IMR-90 (cell line): ENCODE measurements around the gene GGTLC2. TPM values are rescaled to one million over a fixed set of nuclear protein-coding genes. Genes with fewer than 3 reads are reported as not detected.

Experiments
- ATAC-seq: fragments of 200-7000 bp; cut with Tn5 transposase; 2 replicates; pipeline ENCODE4 v1.9.1; 2020; ENCODE audit warnings: low read depth, mild to moderate bottlenecking, moderate library complexity
- BruUV-seq: library from RNA; stranded (reverse); fragments of 400-500 nt; replicated peaks from 2 replicates; lab custom pipeline; 2021; lab: Mats Ljungman, UMichigan
- CTCF ChIA-PET: fragments of 300-600 bp; formaldehyde crosslinking; extraction: SDS; loops from one replicate; lab custom pipeline; 2021; ENCODE audit warnings: antibody characterized with exemption; lab: Yijun Ruan, JAX
- POLR2A ChIA-PET: fragments of 300-600 bp; sonication (Branson Sonifier 250); formaldehyde crosslinking; loops from one replicate; lab custom pipeline; 2022; ENCODE audit warnings: antibody characterized with exemption; ENCODE audit not compliant: unreplicated experiment; lab: Charles Lee
- DNase-seq: peaks from one replicate; pipeline ENCODE4 v3.0.0; 2013
- H2AFZ ChIP-seq: replicated peaks from 2 replicates; pipeline ENCODE3; 2013; ENCODE audit warnings: low read length, mild to moderate bottlenecking; ENCODE audit not compliant: poor library complexity
- H2AK5ac ChIP-seq: 2 replicates; pipeline ENCODE4 v1.6.1; 2013; ENCODE audit warnings: low read depth, low read length, inconsistent platforms
- H2AK9ac ChIP-seq: replicated peaks from 2 replicates; pipeline ENCODE3; 2013; ENCODE audit warnings: mild to moderate bottlenecking, low read depth, low read length, moderate library complexity; ENCODE audit not compliant: poor library complexity
- H2BK120ac ChIP-seq: 2 replicates; pipeline ENCODE4 v1.6.1; 2013; ENCODE audit warnings: low read depth, low read length, inconsistent platforms
- H2BK15ac ChIP-seq: 3 replicates; pipeline ENCODE4 v1.6.1; 2013; ENCODE audit warnings: low read depth, low read length, inconsistent platforms
- H2BK20ac ChIP-seq: 2 replicates; pipeline ENCODE4 v1.6.1; 2013; ENCODE audit warnings: low read depth, mild to moderate bottlenecking, inconsistent platforms, low read length, moderate library complexity
- H2BK5ac ChIP-seq: 2 replicates; pipeline ENCODE4 v1.6.1; 2013; ENCODE audit warnings: mild to moderate bottlenecking, low read depth, low read length, inconsistent platforms; ENCODE audit not compliant: poor library complexity, severe bottlenecking
- H3K14ac ChIP-seq: replicated peaks from 2 replicates; pipeline ENCODE4 v1.6.1; 2013; ENCODE audit warnings: low read depth, low read length, inconsistent platforms
- H3K18ac ChIP-seq: 2 replicates; pipeline ENCODE4 v1.6.1; 2013; ENCODE audit warnings: low read depth, low read length, control low read depth
- H3K23ac ChIP-seq: 2 replicates; pipeline ENCODE4 v1.6.1; 2013; ENCODE audit warnings: low read depth, low read length, inconsistent platforms
- H3K27ac ChIP-seq: 2 replicates; pipeline ENCODE4 v1.5.1; 2013; ENCODE audit warnings: mild to moderate bottlenecking, control low read depth, low read length; ENCODE audit not compliant: insufficient read depth
- H3K27me3 ChIP-seq: 2 replicates; pipeline ENCODE4 v1.6.1; 2013; ENCODE audit warnings: low read length; ENCODE audit not compliant: control insufficient read depth, insufficient read depth
- H3K36me3 ChIP-seq: 2 replicates; pipeline ENCODE4 v1.6.1; 2013; ENCODE audit warnings: low read length, mixed read lengths; ENCODE audit not compliant: control insufficient read depth, insufficient read depth
- H3K4ac ChIP-seq: 2 replicates; pipeline ENCODE4 v1.6.1; 2013; ENCODE audit warnings: low read depth, low read length, inconsistent platforms
- H3K4me1 ChIP-seq: 2 replicates; pipeline ENCODE4 v1.6.1; 2013; ENCODE audit warnings: low read length, mixed read lengths; ENCODE audit not compliant: control insufficient read depth, insufficient read depth
- H3K4me2 ChIP-seq: 2 replicates; pipeline ENCODE4 v1.6.1; 2013; ENCODE audit warnings: low read depth, mild to moderate bottlenecking, control low read depth, low read length, moderate library complexity
- H3K4me3 ChIP-seq: 2 replicates; pipeline ENCODE4 v1.5.1; 2013; ENCODE audit warnings: low read depth, mild to moderate bottlenecking, control low read depth, low read length, moderate library complexity; ENCODE audit not compliant: insufficient read depth
- H3K56ac ChIP-seq: 2 replicates; pipeline ENCODE4 v1.6.1; 2013; ENCODE audit warnings: low read length, inconsistent platforms; ENCODE audit not compliant: insufficient read depth; ENCODE audit errors: extremely low read depth
- H3K79me1 ChIP-seq, 2 experiments: 2 replicates each; pipeline ENCODE4 v1.6.1; 2013; ENCODE audit warnings: low read length in 2 of 2, inconsistent platforms in 1 of 2, low read depth in 1 of 2
- H3K9ac ChIP-seq: 2 replicates; pipeline ENCODE4 v1.6.1; 2013; ENCODE audit warnings: low read depth, low read length, control low read depth
- H3K9me1 ChIP-seq: 2 replicates; pipeline ENCODE4 v1.6.1; 2013; ENCODE audit warnings: low read length, inconsistent platforms; ENCODE audit not compliant: insufficient read depth
- H3K9me3 ChIP-seq: 2 replicates; pipeline ENCODE4 v1.6.1; 2013; ENCODE audit warnings: low read length; ENCODE audit not compliant: control insufficient read depth, insufficient read depth
- H4K20me1 ChIP-seq: 2 replicates; pipeline ENCODE4 v1.6.1; 2013; ENCODE audit warnings: low read length, inconsistent platforms; ENCODE audit not compliant: insufficient read depth
- H4K5ac ChIP-seq: 2 replicates; pipeline ENCODE4 v1.6.1; 2013; ENCODE audit warnings: mild to moderate bottlenecking, low read depth, low read length, control low read depth
- H4K8ac ChIP-seq, 2 experiments: 2 replicates each; pipeline ENCODE4 v1.6.1; 2013; ENCODE audit warnings: low read depth in 2 of 2, low read length in 2 of 2, control low read depth in 1 of 2, inconsistent platforms in 1 of 2
- H4K91ac ChIP-seq: 2 replicates; pipeline ENCODE4 v1.6.1; 2013; ENCODE audit warnings: low read depth, low read length, inconsistent platforms; ENCODE audit not compliant: insufficient read depth
- CHD1 ChIP-seq: IDR thresholded peaks from 2 replicates; pipeline ENCODE4 v1.6.1; 2012; ENCODE audit warnings: low read depth, low read length, improper control_type of control experiment
- CTCF ChIP-seq: conservative IDR thresholded peaks from 2 replicates; pipeline ENCODE4 v1.5.1; 2012; ENCODE audit warnings: mild to moderate bottlenecking, low read depth, low read length, improper control_type of control experiment
- ELK1 ChIP-seq: fragments of 150-350 bp; IDR thresholded peaks from 2 replicates; pipeline ENCODE4 v1.6.1; 2016; ENCODE audit warnings: low read depth, mild to moderate bottlenecking, low read length, moderate library complexity, borderline replicate concordance
- MAFK ChIP-seq: IDR thresholded peaks from 2 replicates; pipeline ENCODE4 v1.6.1; 2012; ENCODE audit warnings: low read depth, low read length, improper control_type of control experiment
- MAZ ChIP-seq: IDR thresholded peaks from 2 replicates; pipeline ENCODE4 v1.6.1; 2012; ENCODE audit warnings: low read depth, mild to moderate bottlenecking, low read length, improper control_type of control experiment, moderate library complexity, borderline replicate concordance
- POLR2A ChIP-seq: IDR thresholded peaks from 2 replicates; pipeline ENCODE4 v1.6.1; 2012; ENCODE audit warnings: mild to moderate bottlenecking, low read depth, low read length
- RCOR1 ChIP-seq: IDR thresholded peaks from 2 replicates; pipeline ENCODE4 v1.6.1; 2012; ENCODE audit warnings: mild to moderate bottlenecking, low read length, improper control_type of control experiment; ENCODE audit not compliant: insufficient replicate concordance
- SMC3 ChIP-seq: fragments of 150-350 bp; IDR thresholded peaks from 2 replicates; pipeline ENCODE4 v1.6.1; 2016; ENCODE audit warnings: low read depth, mild to moderate bottlenecking, antibody characterized with exemption, low read length, moderate library complexity
- USF2 ChIP-seq: fragments of 150-350 bp; IDR thresholded peaks from 2 replicates; pipeline ENCODE4 v1.6.1; 2017; ENCODE audit warnings: mild to moderate bottlenecking, antibody characterized with exemption, low read length, low read depth
- WGBS, 2 experiments: methylation state at CpG; one replicate each; pipeline versions ENCODE4 v1.1.5 to v1.1.7; 2013; ENCODE audit warnings: missing lambda C conversion rate in 2 of 2; ENCODE audit not compliant: insufficient read length in 1 of 2; ENCODE audit errors: extremely low coverage in 2 of 2; 5-methylcytosine and 5-hydroxymethylcytosine counted together
- dilution Hi-C: fragments of 300-500 bp; cut with HindIII; formaldehyde crosslinking; loops from one replicate; pipeline ENCODE4 v1.14.3; 2018; ENCODE audit warnings: low sequenced_read_pairs; ENCODE audit not compliant: unreplicated experiment
- in situ Hi-C: fragments of 300-500 bp; cut with MboI; formaldehyde crosslinking; loops from 3 replicates; pipeline ENCODE4 v1.14.3; 2019; ENCODE audit warnings: low sequenced_read_pairs, inconsistent platforms, mixed read lengths
- intact Hi-C: fragments of 100-400 bp; cut with micrococcal nuclease; formaldehyde crosslinking; loops from 2 replicates; pipeline ENCODE4 v1.10.0; 2022
- polyA plus RNA-seq, 3 experiments: library from polyadenylated mRNA; depleted of rRNA; stranded (reverse); fragments of >200 nt; gene quantifications; 2 replicates each; pipeline ENCODE4 v1.2.3, GENCODE V29; 2012; ENCODE audit warnings: low replicate concordance in 1 of 3
- total RNA-seq: library from RNA; depleted of rRNA; stranded (reverse); fragments of >200 nt; gene quantifications from 2 replicates; pipeline ENCODE4 v1.2.3, GENCODE V29; 2012

The GGTLC2 gene
- total and polyA plus RNA-seq, 2 of the 4 experiments (the other 2 are of a cell fraction), result 0.09 TPM; not detected in 1

- DNase-seq (no peak), ATAC-seq (no peak)
- WGBS, 2 experiments, result 65% methylated on average over 3 of the region's 4 CpGs; no CpG with 5 or more reads in 1 of the 2 experiments
- POLR2A ChIA-PET, result no interaction called here
- Histone ChIP-seq H4K5ac (no peak overlapping the region), H3K14ac (no peak overlapping the region), H3K79me1 (no peaks in the 10 kb centered on the region), H2AK5ac (no peak overlapping the region), H4K91ac (no peak overlapping the region), H2BK5ac (no peak overlapping the region), H3K9ac (no peak overlapping the region), H3K56ac (no peak overlapping the region), H3K23ac (no peak overlapping the region), H2AK9ac (no peak overlapping the region), H3K4me2 (no peak overlapping the region), H2BK15ac (no peak overlapping the region), H2BK120ac (no peak overlapping the region), H2BK20ac (no peak overlapping the region), H4K20me1 (no peaks in the 10 kb centered on the region), H3K36me3 (no peaks in the 10 kb centered on the region), H3K18ac (no peak overlapping the region), H2AFZ (no peak overlapping the region), H3K27ac (no peak overlapping the region), H3K4me3 (no peak overlapping the region), H3K4ac (no peak overlapping the region), H3K27me3 (no peaks in the 10 kb centered on the region; the same call in none of the 2 replicates), H3K9me1 (peaks cover 1% of the 10 kb centered on the region; the same call in 1 of the 2 replicates), H4K8ac (no peak overlapping the region), H3K9me3 (no peaks in the 10 kb centered on the region), H3K4me1 (peaks cover 12% of the 10 kb centered on the region)
- TF ChIP-seq MAZ (no peak), USF2 (no peak), CTCF (no peak), SMC3 (no peak), POLR2A (no peak), MAFK (no peak), CHD1 (no peak), RCOR1 (no peak), ELK1 (no peak)
- dilution Hi-C loops, result no loop called here
- in situ Hi-C loops, result no loop called here
- CTCF ChIA-PET, result interaction anchor here (0.7 kb wide), 1 partner anchor 23 kb away, joined by 3 read pairs; no protein-coding TSS in a partner anchor
- intact Hi-C loops, result no loop called here
- BruUV-seq, result no TSS peak
Observed at GRCh38 chr22:22689621-22690345, 45.4 kb downstream of the GGTLC2 start.
